ENCODE measurements around the gene FRMD4A.

The FRMD4A gene

DNA sequence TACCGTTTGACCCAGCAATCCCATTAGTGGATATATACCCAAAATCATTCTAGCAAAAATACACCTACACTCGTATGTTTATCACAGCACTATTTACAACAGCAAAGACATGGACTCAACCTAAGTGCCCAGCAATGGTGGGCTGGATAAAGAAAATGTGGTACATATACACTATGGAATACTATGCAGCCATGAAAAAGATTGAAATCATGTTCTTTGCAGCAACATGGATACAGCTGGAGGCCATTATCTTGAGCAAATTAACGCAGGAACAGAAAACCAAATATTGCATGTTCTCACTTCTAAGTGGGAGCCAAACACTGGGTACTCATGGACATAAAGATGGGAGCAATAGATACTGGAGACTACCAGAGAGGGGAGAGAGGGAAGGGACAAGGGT, 223.9 kb downstream of the FRMD4A start:
- DNase-seq (ENCODE audit: low spot score), result no peak
- TF ChIP-seq, protein P1, sequence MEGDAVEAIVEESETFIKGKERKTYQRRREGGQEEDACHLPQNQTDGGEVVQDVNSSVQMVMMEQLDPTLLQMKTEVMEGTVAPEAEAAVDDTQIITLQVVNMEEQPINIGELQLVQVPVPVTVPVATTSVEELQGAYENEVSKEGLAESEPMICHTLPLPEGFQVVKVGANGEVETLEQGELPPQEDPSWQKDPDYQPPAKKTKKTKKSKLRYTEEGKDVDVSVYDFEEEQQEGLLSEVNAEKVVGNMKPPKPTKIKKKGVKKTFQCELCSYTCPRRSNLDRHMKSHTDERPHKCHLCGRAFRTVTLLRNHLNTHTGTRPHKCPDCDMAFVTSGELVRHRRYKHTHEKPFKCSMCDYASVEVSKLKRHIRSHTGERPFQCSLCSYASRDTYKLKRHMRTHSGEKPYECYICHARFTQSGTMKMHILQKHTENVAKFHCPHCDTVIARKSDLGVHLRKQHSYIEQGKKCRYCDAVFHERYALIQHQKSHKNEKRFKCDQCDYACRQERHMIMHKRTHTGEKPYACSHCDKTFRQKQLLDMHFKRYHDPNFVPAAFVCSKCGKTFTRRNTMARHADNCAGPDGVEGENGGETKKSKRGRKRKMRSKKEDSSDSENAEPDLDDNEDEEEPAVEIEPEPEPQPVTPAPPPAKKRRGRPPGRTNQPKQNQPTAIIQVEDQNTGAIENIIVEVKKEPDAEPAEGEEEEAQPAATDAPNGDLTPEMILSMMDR (IDR thresholded peaks at IDR 0.05; ENCODE audit: poor library complexity, severe bottlenecking), result no peak
- H3K9me3 ChIP-seq (ENCODE audit: severe bottlenecking), result no peaks in the 10 kb centered on the region
- no peak overlapping the region for H3K4me3 ChIP-seq (ENCODE audit: severe bottlenecking)
- H3K36me3 ChIP-seq (ENCODE audit: low read depth), result no peaks in the 10 kb centered on the region
- H3K4me1 ChIP-seq (ENCODE audit: insufficient read depth, poor library complexity, severe bottlenecking), result no peaks in the 10 kb centered on the region
- ATAC-seq (ENCODE audit: low read depth), result no peak
- no peak overlapping the region for H3K27ac ChIP-seq (ENCODE audit: poor library complexity, severe bottlenecking)
- H3K27me3 ChIP-seq (ENCODE audit: insufficient read depth, poor library complexity, severe bottlenecking), result no peaks in the 10 kb centered on the region

DNA sequence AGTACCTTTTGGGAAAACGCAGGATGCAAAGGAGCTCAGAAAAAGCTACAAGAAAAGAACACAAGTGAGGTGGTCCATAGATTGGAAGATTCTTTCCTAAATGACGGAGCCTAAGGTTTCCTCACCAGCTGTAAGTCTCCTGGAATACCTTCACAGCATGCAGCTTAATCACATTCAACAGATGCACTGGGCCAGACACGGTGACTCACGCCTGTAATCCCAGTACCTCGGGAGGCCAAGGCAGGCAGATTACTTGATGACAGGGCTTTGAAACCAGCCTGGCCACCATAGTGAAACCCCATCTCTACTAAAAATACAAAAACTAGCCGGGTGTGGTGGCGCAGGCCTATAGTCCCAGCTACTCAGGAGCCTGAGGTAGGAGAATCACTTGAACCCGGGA, 228.7 kb downstream of the FRMD4A start:
- ATAC-seq (ENCODE audit: low read depth), result no peak
- no peaks in the 10 kb centered on the region for H3K4me1 ChIP-seq (ENCODE audit: insufficient read depth, poor library complexity, severe bottlenecking)
- H3K27ac ChIP-seq (ENCODE audit: poor library complexity, severe bottlenecking), result no peak overlapping the region
- no peaks in the 10 kb centered on the region for H3K27me3 ChIP-seq (ENCODE audit: insufficient read depth, poor library complexity, severe bottlenecking)
- TF ChIP-seq, protein P1 (IDR thresholded peaks at IDR 0.05; ENCODE audit: poor library complexity, severe bottlenecking), result no peak
- no peaks in the 10 kb centered on the region for H3K9me3 ChIP-seq (ENCODE audit: severe bottlenecking)
- no peak for DNase-seq (ENCODE audit: low spot score)
- no peak overlapping the region for H3K4me3 ChIP-seq (ENCODE audit: severe bottlenecking)
- H3K36me3 ChIP-seq (ENCODE audit: low read depth), result no peaks in the 10 kb centered on the region

GRCh38 chr10:14099885-14100284, 230.8 kb downstream of the FRMD4A start:
- no peaks in the 10 kb centered on the region for H3K9me3 ChIP-seq (ENCODE audit: severe bottlenecking)
- ATAC-seq (ENCODE audit: low read depth), result no peak
- H3K4me3 ChIP-seq (ENCODE audit: severe bottlenecking), result no peak overlapping the region
- no peaks in the 10 kb centered on the region for H3K4me1 ChIP-seq (ENCODE audit: insufficient read depth, poor library complexity, severe bottlenecking)
- no peaks in the 10 kb centered on the region for H3K36me3 ChIP-seq (ENCODE audit: low read depth)
- no peaks in the 10 kb centered on the region for H3K27me3 ChIP-seq (ENCODE audit: insufficient read depth, poor library complexity, severe bottlenecking)
- H3K27ac ChIP-seq (ENCODE audit: poor library complexity, severe bottlenecking), result no peak overlapping the region
- DNase-seq (ENCODE audit: low spot score), result no peak
- TF ChIP-seq, protein P1 (IDR thresholded peaks at IDR 0.05; ENCODE audit: poor library complexity, severe bottlenecking), result no peak

GRCh38 chr10:14093730-14094484, 236.8 kb downstream of the FRMD4A start:
- TF ChIP-seq, protein P1 (IDR thresholded peaks at IDR 0.05; ENCODE audit: poor library complexity, severe bottlenecking), result peak; percentile 71
- H3K27ac ChIP-seq (ENCODE audit: poor library complexity, severe bottlenecking), result no peak overlapping the region
- H3K4me1 ChIP-seq (ENCODE audit: insufficient read depth, poor library complexity, severe bottlenecking), result no peaks in the 10 kb centered on the region
- H3K4me3 ChIP-seq (ENCODE audit: severe bottlenecking), result no peak overlapping the region
- no peaks in the 10 kb centered on the region for H3K9me3 ChIP-seq (ENCODE audit: severe bottlenecking)
- DNase-seq (ENCODE audit: low spot score) (no peak), ATAC-seq (ENCODE audit: low read depth) (no peak)
- no peaks in the 10 kb centered on the region for H3K36me3 ChIP-seq (ENCODE audit: low read depth)
- H3K27me3 ChIP-seq (ENCODE audit: insufficient read depth, poor library complexity, severe bottlenecking), result no peaks in the 10 kb centered on the region

GRCh38 chr10:14092799-14093198, 237.9 kb downstream of the FRMD4A start:
- ATAC-seq (ENCODE audit: low read depth), result no peak
- no peak overlapping the region for H3K4me3 ChIP-seq (ENCODE audit: severe bottlenecking)

More at GRCh38 chr10:14092799-14093198, 237.9 kb downstream of the FRMD4A start:
- Histone ChIP-seq H3K9me3 (ENCODE audit: severe bottlenecking) (no peaks in the 10 kb centered on the region), H3K27me3 (ENCODE audit: insufficient read depth, poor library complexity, severe bottlenecking) (no peaks in the 10 kb centered on the region), H3K36me3 (ENCODE audit: low read depth) (no peaks in the 10 kb centered on the region), H3K27ac (ENCODE audit: poor library complexity, severe bottlenecking) (no peak overlapping the region), H3K4me1 (ENCODE audit: insufficient read depth, poor library complexity, severe bottlenecking) (no peaks in the 10 kb centered on the region)
- TF ChIP-seq, protein P1 (IDR thresholded peaks at IDR 0.05; ENCODE audit: poor library complexity, severe bottlenecking), result no peak
- DNase-seq (ENCODE audit: low spot score), result no peak
